ENCODE measurements around the gene HOXA9.

DNA sequence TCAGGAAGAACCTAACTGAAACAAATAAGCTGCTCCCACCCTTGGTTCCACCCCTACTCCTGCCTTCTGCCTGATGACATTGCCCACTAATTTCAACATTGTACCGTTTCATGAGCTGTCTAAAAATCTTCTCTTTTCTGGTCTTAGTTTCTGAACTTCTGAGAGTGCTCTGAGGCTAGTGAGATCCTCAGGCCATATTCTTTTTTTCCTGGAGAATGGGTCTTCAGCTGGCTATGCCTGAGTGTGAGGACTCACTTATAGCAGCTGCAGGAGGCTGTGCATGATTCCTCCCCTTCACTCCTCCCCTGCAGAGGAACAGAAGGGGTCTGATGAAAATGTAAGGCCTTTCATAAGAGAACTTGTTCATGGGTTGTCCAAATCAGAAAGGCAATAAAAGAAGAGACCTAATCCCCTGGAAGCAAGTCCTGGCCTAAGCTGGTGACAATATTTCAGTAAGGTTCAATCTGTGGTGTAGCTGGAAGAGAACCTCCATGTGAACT lies 45.9 kb downstream of the HOXA9 start:
- TF ChIP-seq, protein P1, sequence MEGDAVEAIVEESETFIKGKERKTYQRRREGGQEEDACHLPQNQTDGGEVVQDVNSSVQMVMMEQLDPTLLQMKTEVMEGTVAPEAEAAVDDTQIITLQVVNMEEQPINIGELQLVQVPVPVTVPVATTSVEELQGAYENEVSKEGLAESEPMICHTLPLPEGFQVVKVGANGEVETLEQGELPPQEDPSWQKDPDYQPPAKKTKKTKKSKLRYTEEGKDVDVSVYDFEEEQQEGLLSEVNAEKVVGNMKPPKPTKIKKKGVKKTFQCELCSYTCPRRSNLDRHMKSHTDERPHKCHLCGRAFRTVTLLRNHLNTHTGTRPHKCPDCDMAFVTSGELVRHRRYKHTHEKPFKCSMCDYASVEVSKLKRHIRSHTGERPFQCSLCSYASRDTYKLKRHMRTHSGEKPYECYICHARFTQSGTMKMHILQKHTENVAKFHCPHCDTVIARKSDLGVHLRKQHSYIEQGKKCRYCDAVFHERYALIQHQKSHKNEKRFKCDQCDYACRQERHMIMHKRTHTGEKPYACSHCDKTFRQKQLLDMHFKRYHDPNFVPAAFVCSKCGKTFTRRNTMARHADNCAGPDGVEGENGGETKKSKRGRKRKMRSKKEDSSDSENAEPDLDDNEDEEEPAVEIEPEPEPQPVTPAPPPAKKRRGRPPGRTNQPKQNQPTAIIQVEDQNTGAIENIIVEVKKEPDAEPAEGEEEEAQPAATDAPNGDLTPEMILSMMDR (IDR thresholded peaks at IDR 0.05 in 8 of 11, conservative IDR thresholded peaks at IDR 0.05 in 3 of 11), result no peak
- no peak for TF ChIP-seq POLR2A (IDR thresholded peaks at IDR 0.05)
